HepG2 (cell line): Measurements from ENCODE around the gene MAPKAPK3. TPM values are rescaled to one million over a fixed set of nuclear protein-coding genes. Genes with fewer than 3 reads are reported as not detected.
A peak's percentile ranks its signal among the peaks of the same experiment; 100 is the strongest.

ENCODE experiments used
- EEA1 ChIP-seq: sonication (generic); formaldehyde crosslinking; IDR thresholded peaks from 2 replicates; pipeline ENCODE4 v1.5.1; 2020; ENCODE audit warnings: mild to moderate bottlenecking, missing genetic modification reagents, borderline replicate concordance
- HNF4A ChIP-seq: sonication (generic); formaldehyde crosslinking; IDR thresholded peaks from 2 replicates; pipeline ENCODE4 v1.4.0; 2020; ENCODE audit warnings: missing genetic modification reagents
- KLF12 ChIP-seq: sonication (generic); formaldehyde crosslinking; IDR thresholded peaks from 2 replicates; pipeline ENCODE4 v1.4.0; 2020; ENCODE audit warnings: missing genetic modification reagents, borderline replicate concordance
- NBN ChIP-seq: fragments of 450-650 bp; conservative IDR thresholded peaks from 2 replicates; pipeline ENCODE4 v1.6.1; 2017
- RARA ChIP-seq: IDR thresholded peaks from 2 replicates; pipeline ENCODE4 v1.6.1; 2016; ENCODE audit warnings: missing genetic modification reagents, missing compliant biosample characterization
- RCOR2 ChIP-seq: IDR thresholded peaks from 2 replicates; pipeline ENCODE4 v1.6.1; 2016; ENCODE audit warnings: missing biosample characterization, missing genetic modification reagents
- XBP1 ChIP-seq: sonication (generic); formaldehyde crosslinking; IDR thresholded peaks from 2 replicates; pipeline ENCODE4 v1.5.0; 2020; ENCODE audit warnings: missing genetic modification reagents
- ZFP41 ChIP-seq: sonication (generic); formaldehyde crosslinking; IDR thresholded peaks from 2 replicates; pipeline ENCODE4 v1.4.0; 2020; ENCODE audit warnings: mild to moderate bottlenecking, missing genetic modification reagents, borderline replicate concordance
- ZNF12 ChIP-seq: sonication (generic); formaldehyde crosslinking; IDR thresholded peaks from 2 replicates; pipeline ENCODE4 v1.5.0; 2020; ENCODE audit warnings: missing genetic modification reagents
- ZNF354B ChIP-seq: sonication (generic); formaldehyde crosslinking; IDR thresholded peaks from 2 replicates; pipeline ENCODE4 v1.8.0; 2022; ENCODE audit warnings: mild to moderate bottlenecking, missing genetic modification reagents
- ZNF432 ChIP-seq: sonication (generic); formaldehyde crosslinking; IDR thresholded peaks from 2 replicates; pipeline ENCODE4 v1.5.0; 2020; ENCODE audit warnings: missing genetic modification reagents, mild to moderate bottlenecking, borderline replicate concordance
- ZNF674 ChIP-seq: sonication (generic); formaldehyde crosslinking; IDR thresholded peaks from 2 replicates; pipeline ENCODE4 v1.5.0; 2020; ENCODE audit warnings: low read depth, mild to moderate bottlenecking, missing genetic modification reagents
- ZSCAN9 ChIP-seq: IDR thresholded peaks from 2 replicates; pipeline ENCODE4 v1.6.1; 2016; ENCODE audit warnings: borderline replicate concordance
- polyA plus RNA-seq, 8 experiments: library from polyadenylated mRNA; depleted of rRNA in 3 of 8; stranded (reverse) in 7 of 8; unstranded in 1 of 8; fragments of >200 nt; fragmentation: Illumina TruSeq in 4 of 8; extraction: Trizol in 4 of 8; gene quantifications; 2 replicates each; pipeline versions ENCODE4 v1.2.1 to v1.2.3, GENCODE V29; 2011 to 2016; ENCODE audit warnings: low read depth in 4 of 8, missing spikeins in 1 of 8, mixed read lengths in 1 of 8; ENCODE audit not compliant: insufficient read depth in 1 of 8
- total RNA-seq, 5 experiments: library from RNA; depleted of rRNA; stranded (reverse); fragments of >200 nt; fragmentation: Illumina TruSeq; extraction: Trizol; gene quantifications; 2 replicates each; pipeline ENCODE4 v1.2.3, GENCODE V29; 2016; ENCODE audit warnings: low read depth in 1 of 5
- TF ChIP-seq, protein P1 (sequence below): sonication (generic); formaldehyde crosslinking; IDR thresholded peaks from 2 replicates; pipeline ENCODE4 v1.5.1; 2020; ENCODE audit warnings: missing genetic modification reagents, mild to moderate bottlenecking, borderline replicate concordance
- TF ChIP-seq, protein P2 (sequence below): sonication (generic); formaldehyde crosslinking; IDR thresholded peaks from 2 replicates; pipeline ENCODE4 v1.4.0; 2020; ENCODE audit warnings: mild to moderate bottlenecking, missing genetic modification reagents
- TF ChIP-seq, protein P3 (sequence below): sonication (generic); formaldehyde crosslinking; IDR thresholded peaks from 2 replicates; pipeline ENCODE4 v1.4.0; 2020; ENCODE audit warnings: missing genetic modification reagents
- TF ChIP-seq, protein P4 (sequence below): sonication (generic); formaldehyde crosslinking; IDR thresholded peaks from 2 replicates; pipeline ENCODE4 v1.4.0; 2020; ENCODE audit warnings: mild to moderate bottlenecking, low read depth, missing genetic modification reagents
- TF ChIP-seq, protein P5 (sequence below): sonication (generic); formaldehyde crosslinking; IDR thresholded peaks from 2 replicates; pipeline ENCODE4 v1.4.0; 2020; ENCODE audit warnings: missing genetic modification reagents, mild to moderate bottlenecking, borderline replicate concordance
- TF ChIP-seq, protein P6 (sequence below): sonication (generic); formaldehyde crosslinking; IDR thresholded peaks from 2 replicates; pipeline ENCODE4 v1.5.0; 2020; ENCODE audit warnings: missing genetic modification reagents
- TF ChIP-seq, protein P7 (sequence below): sonication (generic); formaldehyde crosslinking; IDR thresholded peaks from 2 replicates; pipeline ENCODE4 v1.4.0; 2020; ENCODE audit warnings: mild to moderate bottlenecking, missing genetic modification reagents

The MAPKAPK3 gene
- total and polyA plus RNA-seq, 2 of the 13 experiments (the other 11 are each of a cell fraction or from before 2014, with no cell fraction given): 39.9 to 41.2 TPM

DNA sequence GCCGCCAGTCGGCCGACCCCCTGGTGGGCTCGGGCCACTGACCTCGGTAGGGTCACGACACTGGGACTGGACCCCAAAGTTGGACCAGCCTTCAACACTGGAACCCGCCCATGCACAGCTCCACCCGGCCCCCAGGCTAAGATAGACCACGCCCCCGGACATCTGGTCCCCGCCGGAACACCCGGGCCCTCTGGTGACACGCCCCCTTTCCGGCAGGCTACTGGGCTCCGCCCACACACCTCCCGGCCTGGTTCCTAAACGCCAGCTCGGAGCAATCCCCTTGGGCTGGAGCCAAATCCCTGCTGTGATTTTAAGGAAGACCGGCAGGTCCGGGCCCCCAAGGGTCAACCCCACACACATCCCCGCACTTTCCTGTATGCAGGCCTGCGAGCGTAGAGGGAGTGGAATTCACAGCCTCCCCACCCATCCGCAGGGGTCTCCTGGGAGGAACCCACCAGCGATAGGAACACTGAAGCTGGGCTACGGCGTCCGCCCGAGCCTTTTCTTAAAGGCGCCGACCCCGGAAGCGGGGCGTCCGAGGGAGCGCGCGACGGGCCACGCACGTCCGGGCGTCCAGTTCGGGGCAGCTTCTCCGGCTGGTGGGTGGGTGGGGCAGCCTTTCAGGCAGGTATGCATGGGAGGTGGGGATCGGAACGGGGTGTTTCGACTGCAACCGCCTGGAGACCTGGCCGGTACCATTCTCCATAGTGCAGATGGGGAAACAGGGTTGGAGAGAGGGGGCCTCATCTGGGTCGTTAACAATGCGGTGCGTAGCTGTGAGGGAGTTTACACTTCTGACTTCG lies 47.8 kb upstream of the MAPKAPK3 start, which contains the start of gene HEMK1 (continued):
- TF ChIP-seq RCOR2: no peak
- peak; percentile 30; the same call in 1 of the 2 replicates for TF ChIP-seq RARA
- TF ChIP-seq KLF12 (CRISPR knock-in tag): peak; percentile 57; the same call in 1 of the 2 replicates
- TF ChIP-seq, protein P1, sequence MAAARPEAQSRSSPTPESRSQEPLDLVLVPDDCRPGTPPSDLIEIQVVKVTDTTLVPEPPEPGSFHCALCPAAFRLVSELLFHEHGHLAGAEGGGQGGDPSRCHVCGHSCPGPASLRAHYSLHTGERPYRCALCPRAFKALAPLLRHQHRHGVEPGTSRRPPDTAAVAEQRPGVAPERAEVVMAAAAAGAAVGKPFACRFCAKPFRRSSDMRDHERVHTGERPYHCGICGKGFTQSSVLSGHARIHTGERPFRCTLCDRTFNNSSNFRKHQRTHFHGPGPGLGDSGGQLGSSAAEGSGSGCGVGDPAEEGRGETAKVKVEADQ: peak; percentile 56; the same call in 1 of the 2 replicates
- no peak for TF ChIP-seq ZFP41 (CRISPR knock-in tag)
- TF ChIP-seq, protein P2, sequence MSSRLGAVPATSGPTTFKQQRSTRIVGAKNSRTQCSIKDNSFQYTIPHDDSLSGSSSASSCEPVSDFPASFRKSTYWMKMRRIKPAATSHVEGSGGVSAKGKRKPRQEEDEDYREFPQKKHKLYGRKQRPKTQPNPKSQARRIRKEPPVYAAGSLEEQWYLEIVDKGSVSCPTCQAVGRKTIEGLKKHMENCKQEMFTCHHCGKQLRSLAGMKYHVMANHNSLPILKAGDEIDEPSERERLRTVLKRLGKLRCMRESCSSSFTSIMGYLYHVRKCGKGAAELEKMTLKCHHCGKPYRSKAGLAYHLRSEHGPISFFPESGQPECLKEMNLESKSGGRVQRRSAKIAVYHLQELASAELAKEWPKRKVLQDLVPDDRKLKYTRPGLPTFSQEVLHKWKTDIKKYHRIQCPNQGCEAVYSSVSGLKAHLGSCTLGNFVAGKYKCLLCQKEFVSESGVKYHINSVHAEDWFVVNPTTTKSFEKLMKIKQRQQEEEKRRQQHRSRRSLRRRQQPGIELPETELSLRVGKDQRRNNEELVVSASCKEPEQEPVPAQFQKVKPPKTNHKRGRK (CRISPR knock-in tag): no peak
- TF ChIP-seq XBP1 (CRISPR knock-in tag): no peak
- TF ChIP-seq, protein P3, sequence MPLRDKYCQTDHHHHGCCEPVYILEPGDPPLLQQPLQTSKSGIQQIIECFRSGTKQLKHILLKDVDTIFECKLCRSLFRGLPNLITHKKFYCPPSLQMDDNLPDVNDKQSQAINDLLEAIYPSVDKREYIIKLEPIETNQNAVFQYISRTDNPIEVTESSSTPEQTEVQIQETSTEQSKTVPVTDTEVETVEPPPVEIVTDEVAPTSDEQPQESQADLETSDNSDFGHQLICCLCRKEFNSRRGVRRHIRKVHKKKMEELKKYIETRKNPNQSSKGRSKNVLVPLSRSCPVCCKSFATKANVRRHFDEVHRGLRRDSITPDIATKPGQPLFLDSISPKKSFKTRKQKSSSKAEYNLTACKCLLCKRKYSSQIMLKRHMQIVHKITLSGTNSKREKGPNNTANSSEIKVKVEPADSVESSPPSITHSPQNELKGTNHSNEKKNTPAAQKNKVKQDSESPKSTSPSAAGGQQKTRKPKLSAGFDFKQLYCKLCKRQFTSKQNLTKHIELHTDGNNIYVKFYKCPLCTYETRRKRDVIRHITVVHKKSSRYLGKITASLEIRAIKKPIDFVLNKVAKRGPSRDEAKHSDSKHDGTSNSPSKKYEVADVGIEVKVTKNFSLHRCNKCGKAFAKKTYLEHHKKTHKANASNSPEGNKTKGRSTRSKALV: no peak
- no peak for TF ChIP-seq NBN
- TF ChIP-seq, protein P4, sequence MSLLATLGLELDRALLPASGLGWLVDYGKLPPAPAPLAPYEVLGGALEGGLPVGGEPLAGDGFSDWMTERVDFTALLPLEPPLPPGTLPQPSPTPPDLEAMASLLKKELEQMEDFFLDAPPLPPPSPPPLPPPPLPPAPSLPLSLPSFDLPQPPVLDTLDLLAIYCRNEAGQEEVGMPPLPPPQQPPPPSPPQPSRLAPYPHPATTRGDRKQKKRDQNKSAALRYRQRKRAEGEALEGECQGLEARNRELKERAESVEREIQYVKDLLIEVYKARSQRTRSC (CRISPR knock-in tag): 0 out of 2 replicates have a peak, but pooled peaks have one; percentile 58
- TF ChIP-seq, protein P5, sequence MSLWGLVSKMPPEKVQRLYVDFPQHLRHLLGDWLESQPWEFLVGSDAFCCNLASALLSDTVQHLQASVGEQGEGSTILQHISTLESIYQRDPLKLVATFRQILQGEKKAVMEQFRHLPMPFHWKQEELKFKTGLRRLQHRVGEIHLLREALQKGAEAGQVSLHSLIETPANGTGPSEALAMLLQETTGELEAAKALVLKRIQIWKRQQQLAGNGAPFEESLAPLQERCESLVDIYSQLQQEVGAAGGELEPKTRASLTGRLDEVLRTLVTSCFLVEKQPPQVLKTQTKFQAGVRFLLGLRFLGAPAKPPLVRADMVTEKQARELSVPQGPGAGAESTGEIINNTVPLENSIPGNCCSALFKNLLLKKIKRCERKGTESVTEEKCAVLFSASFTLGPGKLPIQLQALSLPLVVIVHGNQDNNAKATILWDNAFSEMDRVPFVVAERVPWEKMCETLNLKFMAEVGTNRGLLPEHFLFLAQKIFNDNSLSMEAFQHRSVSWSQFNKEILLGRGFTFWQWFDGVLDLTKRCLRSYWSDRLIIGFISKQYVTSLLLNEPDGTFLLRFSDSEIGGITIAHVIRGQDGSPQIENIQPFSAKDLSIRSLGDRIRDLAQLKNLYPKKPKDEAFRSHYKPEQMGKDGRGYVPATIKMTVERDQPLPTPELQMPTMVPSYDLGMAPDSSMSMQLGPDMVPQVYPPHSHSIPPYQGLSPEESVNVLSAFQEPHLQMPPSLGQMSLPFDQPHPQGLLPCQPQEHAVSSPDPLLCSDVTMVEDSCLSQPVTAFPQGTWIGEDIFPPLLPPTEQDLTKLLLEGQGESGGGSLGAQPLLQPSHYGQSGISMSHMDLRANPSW (CRISPR knock-in tag): peak; percentile 49; the same call in 1 of the 2 replicates
- TF ChIP-seq EEA1: no peak
- no peak for TF ChIP-seq ZNF12 (CRISPR knock-in tag)
- TF ChIP-seq, protein P6, sequence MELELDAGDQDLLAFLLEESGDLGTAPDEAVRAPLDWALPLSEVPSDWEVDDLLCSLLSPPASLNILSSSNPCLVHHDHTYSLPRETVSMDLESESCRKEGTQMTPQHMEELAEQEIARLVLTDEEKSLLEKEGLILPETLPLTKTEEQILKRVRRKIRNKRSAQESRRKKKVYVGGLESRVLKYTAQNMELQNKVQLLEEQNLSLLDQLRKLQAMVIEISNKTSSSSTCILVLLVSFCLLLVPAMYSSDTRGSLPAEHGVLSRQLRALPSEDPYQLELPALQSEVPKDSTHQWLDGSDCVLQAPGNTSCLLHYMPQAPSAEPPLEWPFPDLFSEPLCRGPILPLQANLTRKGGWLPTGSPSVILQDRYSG (CRISPR knock-in tag): no peak
- TF ChIP-seq, protein P7, sequence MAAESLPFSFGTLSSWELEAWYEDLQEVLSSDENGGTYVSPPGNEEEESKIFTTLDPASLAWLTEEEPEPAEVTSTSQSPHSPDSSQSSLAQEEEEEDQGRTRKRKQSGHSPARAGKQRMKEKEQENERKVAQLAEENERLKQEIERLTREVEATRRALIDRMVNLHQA (CRISPR knock-in tag): no peak
- no peak for TF ChIP-seq ZNF432 (CRISPR knock-in tag)
- TF ChIP-seq HNF4A (CRISPR knock-in tag): 0 out of 2 replicates have a peak, but pooled peaks have one; percentile 9
- TF ChIP-seq ZNF674 (CRISPR knock-in tag): no peak
- TF ChIP-seq ZNF354B (CRISPR knock-in tag): no peak
- 0 out of 2 replicates have a peak, but pooled peaks have one; percentile 45 for TF ChIP-seq ZSCAN9
